Stimulated activated CD4-positive, alpha-beta T cell treated with anti-CD3 and anti-CD28 coated beads, Interleukin-12 subunit alpha, Interleukin-12 subunit beta, amount 100 ng/mL, for 4 hours (primary cell): ENCODE results near the gene FRYL.
"Not testable (repeated sequence)": the region's sequence is repeated elsewhere in the genome, so short reads cannot be mapped to it uniquely, and the experiment has no call there.

Experiments
- DNase-seq: peaks from one replicate; pipeline ENCODE4 v3.0.0-alpha.2; 2020

FRYL gene

GRCh38 chr4:48779998-48780864 is at the start of gene FRYL:
Gene FRYL (minus strand): TSS chr4:48780279. CDS start chr4:48634410, 145,869 bp downstream.
- DNase-seq = peak; percentile 95

- DNase-seq = no peak
Measured at GRCh38 chr4:48827622-48828021, 47.5 kb upstream of the FRYL start.

GRCh38 chr4:48821431-48821830 is 41.4 kb upstream of the FRYL start:
- not testable (repeated sequence) for DNase-seq

DNA sequence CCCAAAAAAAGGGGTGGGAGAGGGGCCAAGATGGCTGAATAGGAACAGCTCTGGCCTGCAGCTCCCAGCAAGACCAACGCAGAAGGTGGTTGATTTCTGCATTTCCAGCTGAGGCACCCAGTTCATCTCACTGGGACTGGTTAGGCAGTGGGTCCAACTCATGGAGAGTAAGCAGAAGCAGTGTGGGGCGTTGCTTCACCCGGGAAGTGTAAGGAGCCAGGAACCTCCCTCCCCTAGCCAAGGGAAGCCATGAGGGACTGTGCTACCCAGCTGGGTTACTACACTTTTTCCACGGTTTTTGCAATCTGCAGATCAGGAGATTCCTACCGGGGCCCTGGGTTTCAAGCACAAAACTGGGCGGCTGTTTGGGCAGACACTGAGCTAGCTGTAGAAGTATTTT is 36.9 kb upstream of the FRYL start:
- no peak for DNase-seq

DNA sequence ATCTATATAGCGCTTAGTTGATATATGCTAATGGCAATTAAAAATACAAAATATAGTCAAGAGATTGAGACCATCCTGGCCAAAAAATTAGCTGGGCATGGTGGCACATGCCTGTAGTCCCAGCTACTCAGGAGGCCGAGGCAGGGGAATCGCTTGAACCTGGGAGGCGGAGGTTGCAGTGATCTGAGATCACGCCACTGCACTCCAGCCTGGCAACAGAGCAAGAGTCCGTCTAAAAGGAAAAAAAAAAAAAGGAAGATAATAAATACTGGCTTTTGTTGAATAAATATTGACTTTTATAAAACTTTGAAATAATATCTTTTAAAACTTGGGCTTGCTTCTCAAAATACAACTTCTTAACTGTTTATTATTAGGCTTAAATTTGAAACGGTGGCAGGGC is 36.2 kb upstream of the FRYL start:
- DNase-seq = not testable (repeated sequence)

DNA sequence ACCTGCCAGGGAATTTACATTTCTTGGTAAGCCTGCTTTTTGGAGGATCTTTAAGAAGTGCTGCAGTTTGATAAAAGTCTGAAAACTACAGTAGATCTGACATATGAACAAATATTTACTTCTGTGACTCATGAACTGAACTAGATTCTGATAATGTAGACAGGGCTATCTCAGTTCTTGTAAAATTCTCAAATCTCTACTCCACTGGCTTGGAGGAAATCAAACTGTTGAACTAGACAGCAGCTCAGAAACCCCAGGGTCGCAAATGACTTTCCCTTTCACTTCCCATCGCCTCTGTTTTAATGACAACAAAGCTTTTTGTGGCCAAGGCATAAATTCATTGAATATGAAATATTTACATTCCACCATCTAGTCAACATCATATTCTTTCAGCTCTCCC is 35.4 kb upstream of the FRYL start:
- no peak for DNase-seq

- no peak for DNase-seq
Measured at GRCh38 chr4:48813964-48814363, 33.9 kb upstream of the FRYL start.

DNA sequence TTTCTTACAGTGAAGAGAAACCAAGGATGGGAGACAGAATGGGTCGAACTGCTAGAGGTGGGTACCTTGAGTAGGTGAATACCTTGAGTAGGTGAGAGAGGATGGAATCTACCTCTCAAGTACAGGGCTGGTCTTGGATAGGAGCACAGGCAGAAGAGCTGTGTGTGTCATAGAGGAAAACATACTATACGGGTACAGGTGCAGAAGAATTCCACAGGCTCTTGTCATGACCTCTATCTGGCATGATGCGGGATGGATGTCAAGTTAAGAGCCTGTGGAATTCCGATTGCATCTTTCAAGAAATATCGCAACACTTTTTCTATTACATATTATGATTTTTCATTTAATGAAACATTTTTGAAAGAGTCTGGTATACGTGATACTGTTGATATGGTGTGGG is 32.8 kb upstream of the FRYL start:
- DNase-seq = no peak

DNA sequence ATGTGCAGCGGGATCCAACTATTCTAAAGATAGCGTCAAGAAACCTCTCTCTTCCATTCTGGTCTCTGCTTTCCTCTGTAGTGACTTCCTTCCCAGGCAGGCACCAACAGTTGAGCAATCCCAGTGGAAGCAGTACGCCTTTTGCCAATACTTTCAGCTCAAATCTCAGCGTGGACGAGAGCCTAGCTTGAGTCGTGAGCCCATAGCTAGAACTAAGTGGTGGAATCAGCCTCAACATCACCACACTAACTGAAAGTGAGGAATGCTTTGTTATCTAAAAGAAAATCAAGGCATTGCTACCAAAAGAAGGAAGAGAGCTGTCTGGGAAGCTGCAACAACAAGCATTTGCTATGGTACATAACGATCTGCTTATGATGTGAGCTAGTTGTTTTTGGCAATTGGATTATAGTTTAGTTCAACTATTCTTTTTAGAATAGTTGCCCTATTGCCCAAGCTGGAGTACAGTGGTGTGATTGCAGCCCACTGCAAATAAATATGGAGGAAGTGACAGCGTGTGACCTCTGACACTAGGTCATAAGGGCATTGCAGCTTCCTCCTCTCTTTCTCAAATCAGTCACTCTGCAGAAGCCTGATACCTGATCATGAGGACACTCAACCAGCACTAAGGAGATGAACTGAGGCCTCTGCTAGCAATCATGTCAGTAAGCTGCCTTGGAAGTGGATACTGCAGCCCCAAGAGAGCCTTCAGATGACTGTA is 24.7 kb upstream of the FRYL start:
- DNase-seq = no peak

DNA sequence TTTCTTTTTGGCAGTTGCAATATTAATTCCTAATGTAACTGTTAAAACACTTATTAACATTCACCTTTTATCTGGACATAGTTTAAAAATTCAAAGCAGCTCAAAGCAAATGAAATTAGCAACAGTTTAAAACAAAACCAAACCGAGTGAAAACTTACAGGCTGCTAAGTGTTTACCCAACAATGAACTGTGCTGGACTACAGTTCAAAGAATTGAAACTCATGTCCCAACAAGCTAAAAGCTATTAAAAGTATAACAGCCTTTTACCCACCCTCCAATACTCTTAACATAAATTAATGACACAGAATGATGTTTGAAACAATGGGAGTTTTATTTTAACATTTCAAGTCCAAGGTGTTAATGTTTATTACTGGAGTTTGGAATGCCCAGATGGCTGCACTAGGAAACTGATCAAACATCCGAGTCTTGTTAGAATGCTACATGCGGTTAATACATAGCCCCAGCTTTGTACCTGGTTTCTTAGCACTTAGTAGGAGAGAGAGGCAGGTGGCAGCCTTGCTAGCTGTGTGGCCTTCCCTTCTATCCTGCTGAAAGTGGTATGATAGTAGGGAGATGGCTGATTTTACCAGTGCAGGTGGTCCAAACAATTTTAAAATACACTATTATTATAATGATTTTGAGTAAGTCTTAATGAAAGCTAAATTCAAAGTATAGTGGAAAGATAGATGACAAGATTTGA is 21.1 kb upstream of the FRYL start:
- no peak for DNase-seq

GRCh38 chr4:48800155-48800554 is 20.1 kb upstream of the FRYL start:
- not testable (repeated sequence) for DNase-seq

DNA sequence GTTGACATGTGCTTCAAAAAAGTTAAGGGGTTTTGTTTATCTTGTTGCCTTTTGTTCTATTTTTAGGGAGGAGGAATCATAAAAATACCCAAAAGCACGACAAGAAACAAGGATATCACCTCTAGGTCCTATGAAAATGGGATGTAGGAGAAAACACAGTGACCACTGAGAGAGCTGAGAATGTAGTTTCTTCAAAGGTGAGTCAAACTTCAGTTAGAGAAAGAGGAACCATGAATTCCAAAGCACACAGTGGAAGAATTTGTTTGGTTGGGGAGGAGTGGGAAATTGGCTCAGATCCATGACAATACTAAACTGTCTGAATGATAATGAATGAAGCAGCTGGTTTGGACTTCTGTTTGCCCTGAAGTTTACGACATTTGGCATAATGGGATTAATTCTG is 19.1 kb upstream of the FRYL start:
- no peak for DNase-seq

DNA sequence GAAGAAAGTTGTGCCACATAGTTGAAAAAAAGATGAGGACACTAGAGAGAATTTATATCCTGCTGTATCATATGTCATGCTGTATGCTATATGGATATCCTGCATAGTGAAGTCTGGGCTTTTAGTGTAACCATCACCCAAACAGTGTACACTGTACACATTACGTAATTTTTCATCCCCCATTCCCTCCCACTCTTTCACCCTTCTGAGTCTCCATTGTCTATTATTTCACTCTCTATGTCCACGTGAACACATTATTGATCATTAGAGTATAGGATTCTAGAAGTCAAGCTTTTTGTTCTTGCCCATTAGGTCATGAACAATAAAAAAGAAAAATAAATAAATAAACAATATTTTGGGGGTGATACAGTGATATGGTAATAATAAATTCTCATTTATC is 18.0 kb upstream of the FRYL start:
- DNase-seq = no peak

- no peak for DNase-seq
Measured at GRCh38 chr4:48796927-48797679, 17.0 kb upstream of the FRYL start.

- no peak for DNase-seq
Measured at GRCh38 chr4:48796191-48796926, 16.3 kb upstream of the FRYL start.

DNA sequence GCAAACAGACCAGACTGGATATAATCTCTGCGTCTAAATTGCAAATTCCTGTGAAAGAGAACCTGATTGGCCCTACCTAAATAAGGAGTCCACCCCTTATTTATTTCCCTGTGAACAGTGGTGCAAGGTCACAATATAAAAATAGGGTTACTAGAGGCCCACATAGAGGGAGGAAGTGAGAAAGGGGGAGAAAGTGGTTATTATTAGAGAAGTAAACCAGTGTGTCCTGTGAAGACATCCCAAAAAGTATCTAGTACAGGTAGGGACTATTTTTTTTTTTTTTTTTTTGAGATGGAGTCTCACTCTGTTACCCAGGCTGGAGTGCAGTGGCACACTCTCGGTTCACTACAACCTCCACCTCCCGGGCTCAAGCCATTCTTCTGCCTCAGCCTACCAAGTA is 15.0 kb upstream of the FRYL start:
- DNase-seq = no peak

GRCh38 chr4:48792348-48793006 is 12.4 kb upstream of the FRYL start:
- DNase-seq = no peak

GRCh38 chr4:48791313-48791712 is 11.2 kb upstream of the FRYL start:
- DNase-seq = no peak

DNA sequence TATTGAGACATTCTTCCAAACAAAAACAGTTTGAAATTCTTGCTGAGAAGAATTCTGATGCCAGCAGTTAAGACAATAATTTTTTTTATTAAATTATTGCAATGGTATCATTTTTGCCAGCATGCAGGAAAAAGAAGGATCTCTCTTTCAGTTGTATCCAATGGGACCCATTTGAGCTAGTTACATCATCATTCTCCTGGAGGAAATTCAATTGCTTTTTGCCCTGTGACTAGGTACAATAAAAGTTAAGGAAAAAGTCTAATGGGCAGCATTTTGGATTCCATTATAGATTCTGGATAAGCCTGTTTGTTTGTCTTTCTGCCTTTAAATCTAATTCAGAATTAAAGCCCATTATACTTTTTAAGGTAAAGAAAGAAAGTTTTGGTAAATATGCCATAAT is 10.5 kb upstream of the FRYL start:
- DNase-seq = no peak

- no peak for DNase-seq
Measured at GRCh38 chr4:48787056-48787455, 7.0 kb upstream of the FRYL start.

DNA sequence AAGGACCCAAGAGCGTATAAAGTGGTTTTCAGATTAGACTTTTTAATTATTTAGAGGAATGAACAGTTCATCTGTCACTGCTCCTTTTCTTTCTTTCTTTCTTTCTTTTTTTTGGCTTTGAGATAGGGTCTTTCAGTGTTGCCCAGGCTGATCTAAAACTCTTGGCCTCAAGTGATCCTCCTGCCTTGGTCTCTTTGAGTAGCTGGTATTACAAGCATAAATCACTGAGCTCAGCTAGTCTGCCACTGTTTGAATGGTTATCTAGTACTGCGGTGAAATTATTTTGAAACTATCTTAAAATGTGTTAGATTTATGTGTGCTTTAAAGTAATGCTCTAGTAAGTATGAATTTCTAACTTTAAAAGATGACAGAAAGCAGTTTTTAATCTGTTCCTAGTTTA is 6.5 kb upstream of the FRYL start:
- no peak for DNase-seq

- DNase-seq = no peak
Measured at GRCh38 chr4:48785302-48785701, 5.2 kb upstream of the FRYL start.
